Measurements from ENCODE around the gene RPS6KC1.

The RPS6KC1 gene

GRCh38 chr1:213227458-213227857 is 176.4 kb downstream of the RPS6KC1 start:
- DNase-seq (ENCODE audit: low read depth in 2 of 2) = no peak

- no peak for DNase-seq (ENCODE audit: low read depth in 2 of 2)
Measured at GRCh38 chr1:213231795-213232231, 180.8 kb downstream of the RPS6KC1 start.

GRCh38 chr1:213242883-213243282 is 191.8 kb downstream of the RPS6KC1 start:
- DNase-seq (ENCODE audit: low read depth in 2 of 2) = no peak

GRCh38 chr1:213244664-213245091 is 193.6 kb downstream of the RPS6KC1 start:
- DNase-seq (ENCODE audit: low read depth in 2 of 2) = no peak

GRCh38 chr1:213245260-213245910 is 194.3 kb downstream of the RPS6KC1 start:
- no peak for DNase-seq (ENCODE audit: low read depth in 2 of 2)

- DNase-seq (ENCODE audit: low read depth in 2 of 2) = no peak
Measured at GRCh38 chr1:213247038-213247437, 196.0 kb downstream of the RPS6KC1 start.

- no peak for DNase-seq (ENCODE audit: low read depth in 2 of 2)
Measured at GRCh38 chr1:213249395-213249794, 198.4 kb downstream of the RPS6KC1 start.

- no peak for DNase-seq (ENCODE audit: low read depth in 2 of 2)
Measured at GRCh38 chr1:213250041-213250440, 199.0 kb downstream of the RPS6KC1 start.

GRCh38 chr1:213250446-213250845 is 199.4 kb downstream of the RPS6KC1 start:
- no peak for DNase-seq (ENCODE audit: low read depth in 2 of 2)

GRCh38 chr1:213251972-213252371 is 200.9 kb downstream of the RPS6KC1 start:
- no peak for DNase-seq (ENCODE audit: low read depth in 2 of 2)

GRCh38 chr1:213256438-213257087 is 205.5 kb downstream of the RPS6KC1 start:
- DNase-seq (ENCODE audit: low read depth in 2 of 2) = no peak

- DNase-seq (ENCODE audit: low read depth in 2 of 2) = no peak
Measured at GRCh38 chr1:213260311-213261075, 209.5 kb downstream of the RPS6KC1 start.

GRCh38 chr1:213264531-213264930 is 213.5 kb downstream of the RPS6KC1 start:
- no peak for DNase-seq (ENCODE audit: low read depth in 2 of 2)

GRCh38 chr1:213266983-213267772 is 216.1 kb downstream of the RPS6KC1 start:
- DNase-seq (ENCODE audit: low read depth in 2 of 2) = no peak

- no peak for DNase-seq (ENCODE audit: low read depth in 2 of 2)
Measured at GRCh38 chr1:213268221-213268620, 217.2 kb downstream of the RPS6KC1 start.

- no peak for DNase-seq (ENCODE audit: low read depth in 2 of 2)
Measured at GRCh38 chr1:213269829-213270228, 218.8 kb downstream of the RPS6KC1 start.

GRCh38 chr1:213273546-213273945 is 222.5 kb downstream of the RPS6KC1 start:
- no peak for DNase-seq (ENCODE audit: low read depth in 2 of 2)

- DNase-seq (ENCODE audit: low read depth in 2 of 2) = no peak
Measured at GRCh38 chr1:213274140-213274539, 223.1 kb downstream of the RPS6KC1 start.

GRCh38 chr1:213275293-213275692 is 224.3 kb downstream of the RPS6KC1 start:
- DNase-seq (ENCODE audit: low read depth in 2 of 2) = no peak

GRCh38 chr1:213276236-213276635 is 225.2 kb downstream of the RPS6KC1 start:
- DNase-seq (ENCODE audit: low read depth in 2 of 2) = no peak

- DNase-seq (ENCODE audit: low read depth in 2 of 2) = no peak
Measured at GRCh38 chr1:213277036-213277435, 226.0 kb downstream of the RPS6KC1 start.

GRCh38 chr1:213279410-213279809 is 228.4 kb downstream of the RPS6KC1 start:
- DNase-seq (ENCODE audit: low read depth in 2 of 2) = no peak

Measured in activated CD8-positive, alpha-beta memory T cell treated with anti-CD3 and anti-CD28 coated beads for 4 hours (primary cell).